ENCODE results near the gene NLRC5.
"Not testable (repeated sequence)": the region's sequence is repeated elsewhere in the genome, so short reads cannot be mapped to it uniquely, and the experiment has no call there.

Gene NLRC5

GRCh38 chr16:57109259-57110105 lies 120.1 kb downstream of the NLRC5 start:
- not testable (repeated sequence) for DNase-seq

DNA sequence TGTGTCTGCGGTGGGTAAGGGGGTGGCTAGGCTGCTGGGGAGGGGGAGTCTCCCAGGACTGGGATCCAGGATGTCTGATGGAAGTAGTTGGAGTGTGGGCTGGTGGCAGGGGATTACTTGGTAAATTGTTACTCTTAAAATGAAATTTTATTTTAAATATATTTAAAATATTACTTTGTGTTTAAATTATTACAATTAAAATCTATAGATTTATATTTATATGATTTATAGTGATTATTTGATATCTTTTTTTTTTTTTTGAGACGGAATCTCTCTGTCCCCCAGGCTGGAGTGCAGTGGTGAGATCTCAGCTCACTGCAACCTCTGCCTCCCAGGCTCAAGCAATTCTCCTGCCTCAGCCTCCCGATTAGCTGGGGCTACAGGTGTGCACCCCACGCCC lies 121.6 kb downstream of the NLRC5 start:
- DNase-seq, result no peak

- DNase-seq, result no peak
Observed at GRCh38 chr16:57111420-57111819, 122.1 kb downstream of the NLRC5 start.

DNA sequence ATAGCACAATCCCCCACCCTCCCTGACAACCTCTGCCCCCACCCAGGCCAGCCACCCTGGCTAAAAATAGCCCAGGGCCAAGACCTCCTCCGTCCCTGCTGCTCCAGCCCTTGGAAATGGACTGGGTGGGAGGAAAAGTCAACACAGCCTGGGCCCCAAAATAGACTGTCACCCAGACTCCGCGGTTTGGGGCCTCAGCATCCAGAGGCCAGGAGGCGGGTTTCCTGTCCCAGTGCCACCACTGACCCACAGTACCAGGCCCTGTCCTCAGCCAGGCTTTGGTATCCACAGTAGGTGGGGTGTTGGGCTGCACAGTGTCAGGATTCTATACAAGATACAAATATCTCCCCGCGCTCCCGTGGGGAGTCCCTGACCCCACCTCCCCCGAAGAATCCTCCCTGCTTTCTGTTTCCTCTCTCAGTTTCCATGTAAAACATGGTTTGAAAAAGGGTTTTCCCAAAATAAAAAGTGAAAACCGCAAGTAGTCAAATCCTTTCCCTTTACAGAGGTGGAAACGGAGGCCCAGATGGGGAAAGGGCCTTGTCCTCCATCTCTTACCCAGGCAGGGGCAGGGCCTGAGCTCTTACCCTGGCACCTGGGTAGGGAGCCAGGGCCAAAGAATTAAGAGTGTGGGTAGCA lies 123.2 kb downstream of the NLRC5 start:
- DNase-seq, result no peak

- no peak for DNase-seq
Observed at GRCh38 chr16:57113042-57113453, 123.7 kb downstream of the NLRC5 start.

DNA sequence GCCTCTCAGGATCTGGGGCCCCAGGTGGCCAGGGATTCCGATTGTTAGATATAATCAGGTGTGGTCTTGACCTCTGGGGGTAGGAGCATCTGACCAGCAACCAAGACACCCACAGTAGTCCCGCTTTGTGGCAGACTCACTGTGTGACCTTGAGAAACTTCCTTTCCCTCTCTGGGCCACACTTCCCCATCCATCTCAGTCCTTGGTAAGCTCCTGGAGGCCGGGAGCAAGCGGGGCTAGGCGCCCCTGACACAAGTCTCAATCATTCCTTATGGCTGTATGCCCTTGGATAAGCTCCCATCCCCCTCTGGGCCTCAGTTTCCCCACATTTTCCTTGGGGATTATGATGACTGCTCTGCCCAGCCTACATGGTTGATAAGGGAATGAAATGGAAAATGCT lies 124.3 kb downstream of the NLRC5 start:
- no peak for DNase-seq

DNA sequence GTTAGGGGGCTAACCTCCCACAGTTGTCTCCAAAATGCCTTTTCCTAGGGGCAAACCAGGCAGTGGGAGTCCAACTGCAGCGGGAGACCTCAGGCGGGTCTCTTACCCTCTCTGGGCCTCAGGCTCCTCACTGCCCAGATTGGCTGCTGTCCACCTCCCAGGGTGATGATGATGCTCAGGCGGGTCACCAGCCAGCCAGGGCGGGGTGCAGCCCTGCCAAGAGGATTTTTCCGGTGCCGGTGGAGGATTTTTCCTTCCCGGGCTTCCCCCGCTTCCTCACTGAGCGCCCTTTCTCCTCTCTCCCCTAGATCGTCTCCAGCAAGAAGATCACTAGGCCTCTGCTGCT lies 125.8 kb downstream of the NLRC5 start:
- no peak for DNase-seq

GRCh38 chr16:57115514-57116182 lies 126.3 kb downstream of the NLRC5 start:
- no peak for DNase-seq

DNA sequence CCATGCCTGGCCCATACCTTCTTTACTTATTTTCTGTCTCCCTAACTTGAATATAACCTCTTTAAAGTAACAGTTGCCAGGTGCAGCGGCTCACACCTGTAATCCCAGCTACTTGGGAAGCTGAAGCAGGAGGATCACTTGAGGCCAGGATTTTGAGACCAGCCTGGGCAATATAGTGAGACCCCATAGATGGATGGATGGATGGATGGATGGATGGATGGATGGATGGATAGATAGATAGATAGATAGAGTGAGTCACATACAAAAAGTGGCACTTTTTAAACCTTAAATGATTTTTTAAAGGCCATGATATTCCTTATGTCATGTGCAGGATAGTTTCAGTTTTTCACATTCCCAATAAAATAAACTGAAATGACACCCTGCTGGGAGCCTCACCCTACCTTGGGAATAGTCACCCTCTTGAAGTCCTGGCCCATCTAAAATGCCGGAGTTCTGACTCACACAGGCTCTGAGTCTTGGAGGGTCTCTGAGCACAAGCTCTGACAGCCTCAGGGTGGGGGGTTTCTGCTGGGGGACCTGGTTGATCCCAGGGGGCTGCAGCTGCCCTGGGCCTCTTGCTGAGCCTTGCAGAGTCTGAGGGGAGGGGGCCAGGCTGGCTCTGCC lies 129.2 kb downstream of the NLRC5 start:
- DNase-seq, result no peak

- no peak for DNase-seq
Observed at GRCh38 chr16:57123216-57123973, 134.0 kb downstream of the NLRC5 start.

DNA sequence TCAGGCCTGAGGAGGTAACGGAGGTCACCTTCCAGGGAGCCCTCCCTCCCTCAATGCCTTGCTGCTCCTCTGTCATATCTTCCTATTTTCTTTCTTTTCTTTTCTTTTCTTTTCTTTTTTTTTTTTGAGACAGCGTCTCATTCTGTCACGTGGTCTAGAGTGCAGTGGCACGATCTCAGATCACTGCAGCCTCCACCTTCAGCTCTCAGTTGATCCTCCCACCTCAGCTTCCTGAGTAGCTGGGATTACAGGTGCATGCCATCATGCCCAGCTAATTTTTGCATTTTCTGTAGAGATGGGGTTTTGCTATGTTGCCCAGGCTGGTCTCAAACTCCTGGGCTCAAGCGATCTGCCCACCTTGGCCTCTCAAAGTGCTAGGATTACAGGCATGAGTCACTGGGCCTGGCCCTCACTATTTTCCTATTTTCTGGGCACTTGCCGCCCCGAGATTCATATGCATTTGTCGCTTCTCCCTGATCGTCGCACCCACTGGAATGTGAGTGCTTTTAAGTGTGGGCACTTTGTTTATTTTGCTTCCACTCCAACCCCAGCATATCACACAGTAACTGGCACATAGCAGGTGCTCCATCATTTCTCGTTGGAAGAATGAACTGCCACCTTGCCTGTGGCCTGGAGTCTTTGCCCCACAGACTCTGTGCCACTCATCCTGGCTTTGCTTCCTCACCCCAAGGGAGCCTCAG lies 134.8 kb downstream of the NLRC5 start:
- DNase-seq, result peak; percentile 47

- no peak for DNase-seq
Observed at GRCh38 chr16:57125376-57125775, 136.0 kb downstream of the NLRC5 start.

DNA sequence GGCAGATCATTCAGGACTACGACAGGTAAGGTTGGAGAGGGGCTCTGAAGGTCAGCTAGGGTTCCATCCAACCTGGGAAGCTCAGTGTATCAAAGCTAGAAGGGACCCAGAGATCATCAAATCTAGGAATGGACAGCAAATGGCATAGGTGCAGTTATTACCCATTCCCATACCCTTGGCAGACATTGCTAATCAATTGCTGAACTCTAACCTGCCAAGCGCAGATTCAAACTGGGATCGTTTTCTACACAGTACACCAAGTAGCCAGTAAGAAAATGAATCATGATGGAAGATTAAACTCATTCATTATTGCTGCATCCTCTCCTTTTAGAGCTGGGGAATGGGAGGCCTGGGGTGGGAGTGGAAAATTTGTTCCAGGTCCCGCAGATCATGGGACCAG lies 136.6 kb downstream of the NLRC5 start:
- DNase-seq, result no peak

DNA sequence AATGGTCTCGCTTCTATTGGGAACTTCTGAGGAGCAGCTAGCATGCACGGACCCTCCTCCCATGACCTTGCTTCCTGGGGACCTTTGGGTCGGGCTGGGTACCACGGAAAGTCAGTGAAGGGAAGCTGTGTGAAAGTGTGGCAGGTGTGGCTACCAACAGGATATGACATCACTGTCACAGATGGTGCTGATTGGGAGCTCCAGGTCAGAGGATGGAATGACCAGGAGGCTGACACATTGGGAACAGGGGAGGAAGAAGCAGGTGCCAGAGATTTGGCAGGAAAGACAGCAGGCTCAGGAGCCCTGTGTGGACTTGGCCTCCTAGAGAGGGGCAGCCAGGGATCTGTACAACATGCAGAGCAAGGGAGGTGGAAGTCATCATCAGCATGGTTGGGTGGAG lies 137.1 kb downstream of the NLRC5 start:
- DNase-seq, result no peak

GRCh38 chr16:57127037-57127763 lies 137.8 kb downstream of the NLRC5 start:
- DNase-seq, result no peak

DNA sequence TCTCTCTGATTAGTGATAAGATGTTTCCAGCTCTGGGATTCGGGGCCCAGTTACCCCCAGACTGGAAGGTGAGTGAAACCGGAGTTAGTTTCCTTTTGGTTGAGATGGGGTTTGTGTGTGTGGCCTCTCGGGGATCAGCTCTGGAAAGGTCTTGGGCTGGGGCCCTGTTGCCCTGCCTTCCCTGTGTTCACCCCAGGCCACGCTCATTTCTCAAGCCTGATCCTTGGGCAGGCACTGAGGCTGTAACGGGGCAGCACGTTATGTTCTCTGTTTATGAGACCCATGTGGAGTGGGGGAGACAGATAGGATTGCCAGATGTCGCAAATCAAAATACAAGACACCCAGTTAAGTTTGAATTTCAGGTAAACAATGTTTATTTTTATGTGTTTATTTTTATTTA lies 138.5 kb downstream of the NLRC5 start:
- DNase-seq, result no peak

GRCh38 chr16:57128771-57129389 lies 139.5 kb downstream of the NLRC5 start:
- peak; percentile 76 for DNase-seq

GRCh38 chr16:57130950-57131321 lies 141.6 kb downstream of the NLRC5 start:
- DNase-seq, result no peak

DNA sequence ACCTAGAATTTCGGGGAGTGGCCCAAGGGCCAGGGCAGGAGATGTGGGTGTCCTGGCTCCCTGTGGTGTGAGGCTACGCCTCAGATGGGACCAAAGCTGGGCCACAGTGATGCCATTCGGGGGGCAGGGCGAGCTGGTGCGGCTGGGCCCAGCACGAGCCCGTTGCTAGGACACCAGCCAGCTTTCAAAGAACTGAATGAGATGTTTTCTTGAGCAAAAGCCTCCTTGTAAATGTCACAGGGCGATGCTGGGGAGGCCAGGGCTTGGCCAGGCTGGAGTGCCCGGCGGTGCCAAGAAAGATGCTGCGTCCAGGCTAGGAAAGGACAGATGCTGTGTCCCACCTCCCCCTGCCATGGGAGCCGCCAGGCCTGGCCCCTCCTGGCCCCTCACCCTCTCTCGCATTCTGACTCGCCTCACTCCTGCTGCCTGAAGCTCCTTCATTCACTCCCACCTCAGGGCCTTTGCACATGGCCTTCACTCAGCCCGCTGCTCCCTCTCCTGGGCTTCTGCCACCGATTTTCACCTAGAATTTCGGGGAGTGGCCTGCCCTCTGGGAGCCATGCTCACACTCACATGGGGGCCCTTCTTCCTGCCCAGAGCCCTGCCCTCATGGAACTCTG lies 142.1 kb downstream of the NLRC5 start:
- no peak for DNase-seq

- no peak for DNase-seq
Observed at GRCh38 chr16:57132470-57132869, 143.1 kb downstream of the NLRC5 start.

- DNase-seq, result no peak
Observed at GRCh38 chr16:57133031-57133430, 143.7 kb downstream of the NLRC5 start.
